NT2/D1 (cell line): ENCODE data around the gene TUBGCP2.

Experiments
- SUZ12 ChIP-seq: IDR thresholded peaks from 2 replicates; pipeline ENCODE4 v1.6.1; 2011; ENCODE audit not compliant: insufficient read length, insufficient read depth; ENCODE audit errors: extremely low read depth
- YY1 ChIP-seq: IDR thresholded peaks from 2 replicates; pipeline ENCODE4 v1.6.1; 2011; ENCODE audit not compliant: insufficient read length, insufficient read depth
- ZNF274 ChIP-seq: IDR thresholded peaks from 2 replicates; pipeline ENCODE4 v1.6.1; 2011; ENCODE audit warnings: mild to moderate bottlenecking, low read depth, low read length

DNA sequence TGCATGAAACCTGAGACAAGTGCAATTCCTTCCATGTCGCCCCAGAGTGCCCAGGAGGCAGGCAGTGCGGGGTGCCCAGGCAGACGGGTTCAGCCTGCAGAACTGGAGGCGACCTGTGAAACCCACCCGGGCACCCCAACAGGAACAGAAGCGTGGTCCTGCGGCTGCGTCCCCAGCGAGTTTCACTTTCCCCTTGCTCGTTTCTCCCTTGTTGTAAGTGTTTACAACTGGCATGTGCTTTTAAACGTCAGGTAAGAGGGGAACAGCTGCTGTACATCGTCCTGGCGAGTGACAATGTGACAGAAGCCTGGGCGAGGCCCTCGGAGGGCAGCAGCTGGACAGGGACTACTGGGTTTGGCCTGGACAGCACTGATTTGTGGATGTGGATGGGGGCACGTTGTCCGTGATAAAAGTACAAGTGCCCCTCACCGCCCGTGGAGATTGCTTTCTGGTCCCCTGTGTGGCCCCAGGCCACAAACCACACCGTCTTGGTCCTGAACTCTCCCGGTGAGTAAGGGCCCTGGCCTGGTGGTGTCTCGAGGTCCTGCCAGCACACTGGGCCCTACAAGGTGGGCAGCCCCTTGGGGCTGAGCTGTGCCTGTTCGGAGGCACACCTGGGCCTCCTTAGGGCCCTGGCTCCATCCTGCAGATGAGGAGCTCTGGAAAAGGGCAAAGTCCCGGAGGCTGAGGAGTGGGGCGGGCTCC is 67.0 kb downstream of the TUBGCP2 start:
- TF ChIP-seq YY1 (no peak), SUZ12 (no peak), ZNF274 (no peak)
